ENCODE data around the gene UBR4. TPM values are rescaled to one million over a fixed set of nuclear protein-coding genes. Genes with fewer than 3 reads are reported as not detected.
"Not testable (repeated sequence)": the region's sequence is repeated elsewhere in the genome, so short reads cannot be mapped to it uniquely, and the experiment has no call there.

Gene UBR4
- total RNA-seq (100 to 1,000 TPM; 120 to 174 (median 159) TPM), polyA plus RNA-seq (10 to 100 TPM; 18.9 to 27.3 TPM), total RNA-seq (523 reads per million, percentile 98 among the genes with 10 or more reads in this experiment)

DNA sequence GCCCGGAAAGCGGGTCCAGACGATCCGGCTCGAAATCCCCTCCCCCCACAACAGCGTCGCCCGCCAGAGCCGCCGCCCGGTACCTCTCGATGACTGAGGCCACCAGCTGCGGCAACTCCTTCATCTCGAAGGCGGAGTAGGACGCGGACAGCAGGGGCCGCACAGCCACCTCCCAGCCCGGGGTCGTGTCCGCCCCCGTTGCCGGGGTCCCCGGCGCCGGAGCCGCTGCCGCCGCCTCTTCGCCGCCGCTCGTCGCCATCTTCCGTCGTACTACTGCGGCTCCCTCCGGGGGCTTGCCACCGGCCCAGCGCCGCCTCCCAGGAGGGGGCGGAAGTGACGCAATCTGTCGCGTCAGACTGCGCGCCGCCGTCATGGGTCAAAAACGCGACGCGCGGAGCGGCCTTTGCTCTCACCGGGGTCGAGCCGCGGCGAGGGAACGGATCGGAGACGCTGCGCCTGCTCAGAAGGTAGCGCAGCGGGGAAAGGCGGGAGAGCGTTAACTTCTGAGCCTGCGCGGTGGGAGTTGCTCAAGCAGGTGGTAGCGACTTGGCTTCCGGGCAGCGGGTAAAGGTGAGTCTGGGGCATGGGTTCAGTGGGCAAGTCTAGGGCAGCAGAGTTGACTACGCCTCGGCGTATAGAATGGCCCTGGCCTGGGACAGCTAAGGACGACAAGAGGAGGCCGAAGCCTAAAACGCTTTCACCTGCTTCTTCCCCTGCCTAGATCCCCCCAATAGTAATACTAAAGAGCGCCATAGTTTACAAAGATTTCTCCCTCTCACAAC, at the start of gene UBR4:
Gene UBR4, minus strand, starts transcription at position 277 of the 782 bp plus-strand sequence. Its CDS starts 18 bp downstream, at position 259.
- intact Hi-C loops (cut with micrococcal nuclease): loop anchor here (1.0 to 10.0 kb wide), 12 partner anchors 29 to 1297 kb away; partner anchors contain the start of genes ALDH4A1 (in 2 of the 2), EMC1 (in 2 of the 2), MRTO4 (in 2 of the 2) and AKR7A2 (in 1 of the 2)
- H3K27me3 Mint-ChIP-seq: peaks cover 0 to 2% (median 0%) of the 10 kb centered on the region in 5 donors

GRCh38 chr1:19258353-19258752, 48.3 kb upstream of the UBR4 start:
- Histone ChIP-seq H3K36me3 (ENCODE audit: control insufficient read depth in 2 of 3, insufficient read depth in 3 of 3, low read length in 3 of 3) (peaks cover 0 to 69% (median 0%) of the 10 kb centered on the region in 3 experiments), H3K4me1 (ENCODE audit: control insufficient read depth in 2 of 2, insufficient read depth in 2 of 2, low read length in 2 of 2) (peaks cover 2 to 7% of the 10 kb centered on the region in 2 donors), H3K4me3 (ENCODE audit: low read length) (no peak overlapping the region), H3K9me3 (ENCODE audit: control insufficient read depth in 2 of 3, low read length in 3 of 3) (no peaks in the 10 kb centered on the region), H3K27ac (ENCODE audit: low read depth, low read length) (no peak overlapping the region), H3K27me3 (ENCODE audit: control insufficient read depth in 2 of 2, insufficient read depth in 2 of 2, low read length in 2 of 2) (no peaks in the 10 kb centered on the region)
- no peaks in the 10 kb centered on the region for H3K9me3 Mint-ChIP-seq
- no peak overlapping the region for H3K27ac Mint-ChIP-seq
- ATAC-seq: no peak
- peaks cover 5 to 15% (median 10%) of the 10 kb centered on the region in 7 donors for H3K4me1 Mint-ChIP-seq
- no peaks in the 10 kb centered on the region for H3K27me3 Mint-ChIP-seq
- ChIA-PET CTCF (no interaction called here), POLR2A (no interaction called here)
- no peak overlapping the region for H3K4me3 Mint-ChIP-seq
- peaks cover 0 to 19% (median 4%) of the 10 kb centered on the region in 5 donors for H3K36me3 Mint-ChIP-seq
- intact Hi-C loops (cut with micrococcal nuclease): no loop called here
- DNase-seq: no peak

More for the DNA sequence above, at the start of gene UBR4:
- Histone ChIP-seq H3K36me3 (ENCODE audit: control insufficient read depth in 2 of 3, insufficient read depth in 3 of 3, low read length in 3 of 3) (peaks cover 0 to 4% (median 0%) of the 10 kb centered on the region in 3 experiments), H3K9me3 (ENCODE audit: control insufficient read depth in 2 of 3, low read length in 3 of 3) (no peaks in the 10 kb centered on the region), H3K27ac (ENCODE audit: low read depth, low read length) (peak within 1 kb of the TSS; percentile 85), H3K4me1 (ENCODE audit: control insufficient read depth in 2 of 2, insufficient read depth in 2 of 2, low read length in 2 of 2) (peaks cover 24 to 38% of the 10 kb centered on the region in 2 donors), H3K27me3 (ENCODE audit: control insufficient read depth in 2 of 2, insufficient read depth in 2 of 2, low read length in 2 of 2) (no peaks in the 10 kb centered on the region), H3K4me3 (ENCODE audit: low read length) (peak within 1 kb of the TSS; percentile 60)
- ChIA-PET CTCF (interaction anchor here (1.0 kb wide), 1 partner anchor 441 kb away, joined by 3 read pairs; no protein-coding TSS in a partner anchor), POLR2A (interaction anchor here (0.6 to 1.6 kb wide), 6 partner anchors 9 to 302 kb away, joined by 3 to 7 read pairs (median 3); partner anchors contain the start of genes EMC1 and MRTO4)
- Mint-ChIP-seq H3K36me3 (peaks cover 0 to 15% (median 0%) of the 10 kb centered on the region in 5 donors), H3K4me3 (peak within 1 kb of the TSS; percentile 83 to 98 (median 94)), H3K27ac (peak within 1 kb of the TSS; percentile 94 to 99 (median 97)), H3K9me3 (no peaks in the 10 kb centered on the region), H3K4me1 (peaks cover 49 to 87% (median 82%) of the 10 kb centered on the region in 7 donors)
- peak; percentile 95 to 97 (median 96) for DNase-seq
- peak; percentile 95 for ATAC-seq

GRCh38 chr1:19257178-19257914, 47.3 kb upstream of the UBR4 start:
- H3K4me3 Mint-ChIP-seq: no peak overlapping the region
- Histone ChIP-seq H3K27me3 (ENCODE audit: control insufficient read depth in 2 of 2, insufficient read depth in 2 of 2, low read length in 2 of 2) (no peaks in the 10 kb centered on the region), H3K4me1 (ENCODE audit: control insufficient read depth in 2 of 2, insufficient read depth in 2 of 2, low read length in 2 of 2) (peaks cover 12 to 15% of the 10 kb centered on the region in 2 donors), H3K4me3 (ENCODE audit: low read length) (no peak overlapping the region), H3K27ac (ENCODE audit: low read depth, low read length) (no peak overlapping the region), H3K9me3 (ENCODE audit: control insufficient read depth in 2 of 3, low read length in 3 of 3) (no peaks in the 10 kb centered on the region), H3K36me3 (ENCODE audit: control insufficient read depth in 2 of 3, insufficient read depth in 3 of 3, low read length in 3 of 3) (peaks cover 0 to 69% (median 0%) of the 10 kb centered on the region in 3 experiments)
- peaks cover 12 to 22% (median 18%) of the 10 kb centered on the region in 7 donors for H3K4me1 Mint-ChIP-seq
- H3K27ac Mint-ChIP-seq: peak overlapping the region in 3 of 9 donors; percentile 21 to 75 (median 53)
- H3K36me3 Mint-ChIP-seq: peaks cover 0 to 19% (median 4%) of the 10 kb centered on the region in 5 donors
- ATAC-seq: no peak
- ChIA-PET POLR2A (no interaction called here), CTCF (no interaction called here)
- intact Hi-C loops (cut with micrococcal nuclease): no loop called here
- H3K27me3 Mint-ChIP-seq: no peaks in the 10 kb centered on the region
- no peak for DNase-seq
- H3K9me3 Mint-ChIP-seq: no peaks in the 10 kb centered on the region

DNA sequence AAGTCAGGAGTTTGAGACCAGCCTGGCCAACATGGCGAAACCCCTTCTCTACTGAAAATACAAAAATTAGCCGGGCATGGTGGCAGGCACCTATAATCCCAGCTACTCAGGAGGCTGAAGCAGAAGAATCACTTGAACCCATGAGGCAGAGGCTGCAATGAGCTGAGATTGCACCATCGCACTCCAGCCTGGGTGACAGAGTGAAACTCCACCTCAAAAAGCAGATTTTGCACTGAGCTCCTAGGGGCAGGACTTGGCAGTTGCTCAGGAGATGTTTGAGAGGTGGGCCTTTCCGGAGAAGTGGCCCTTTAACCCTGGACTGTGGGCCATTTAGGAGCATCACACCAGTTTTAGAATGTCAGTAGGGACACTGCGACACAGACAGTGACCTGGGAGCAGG, 46.2 kb upstream of the UBR4 start:
- DNase-seq; H3K4me3 ChIP-seq (ENCODE audit: low read length); H3K27ac ChIP-seq (ENCODE audit: low read depth, low read length); H3K27me3 Mint-ChIP-seq; H3K9me3 ChIP-seq (ENCODE audit: control insufficient read depth in 2 of 3, low read length in 3 of 3); POLR2A ChIA-PET; H3K27me3 ChIP-seq (ENCODE audit: control insufficient read depth in 2 of 2, insufficient read depth in 2 of 2, low read length in 2 of 2); H3K27ac Mint-ChIP-seq; CTCF ChIA-PET; ATAC-seq; H3K9me3 Mint-ChIP-seq; intact Hi-C loops (cut with micrococcal nuclease); H3K4me3 Mint-ChIP-seq: not testable (repeated sequence)
- H3K4me1 Mint-ChIP-seq: peaks cover 12 to 29% (median 22%) of the 10 kb centered on the region in 7 donors
- H3K36me3 Mint-ChIP-seq: peaks cover 0 to 19% (median 4%) of the 10 kb centered on the region in 5 donors
- Histone ChIP-seq H3K4me1 (ENCODE audit: control insufficient read depth in 2 of 2, insufficient read depth in 2 of 2, low read length in 2 of 2) (peaks cover 17 to 21% of the 10 kb centered on the region in 2 donors), H3K36me3 (ENCODE audit: control insufficient read depth in 2 of 3, insufficient read depth in 3 of 3, low read length in 3 of 3) (peaks cover 0 to 72% (median 0%) of the 10 kb centered on the region in 3 experiments)

DNA sequence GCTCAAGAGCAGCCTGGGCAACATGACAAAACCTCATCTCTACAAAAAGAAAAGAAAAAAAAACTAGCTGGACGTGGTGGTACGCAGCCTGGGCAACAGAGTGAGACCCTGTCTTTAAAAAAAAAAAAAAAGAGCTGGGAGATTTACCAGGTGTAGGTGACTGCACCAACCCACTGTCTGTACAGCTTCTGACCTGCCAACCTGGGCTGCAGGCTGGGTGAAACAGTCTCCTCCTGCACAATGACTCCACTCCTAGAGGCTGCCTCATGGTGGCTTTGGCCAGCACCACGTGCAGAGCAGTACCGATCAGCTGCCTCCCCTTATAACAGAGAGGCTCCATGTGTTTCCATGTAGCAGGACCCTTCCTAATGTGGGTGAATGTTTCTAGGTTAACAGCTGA, 45.2 kb upstream of the UBR4 start:
- peaks cover 25 to 28% of the 10 kb centered on the region in 2 donors for H3K4me1 ChIP-seq (ENCODE audit: control insufficient read depth in 2 of 2, insufficient read depth in 2 of 2, low read length in 2 of 2)
- H3K36me3 Mint-ChIP-seq: peaks cover 0 to 19% (median 4%) of the 10 kb centered on the region in 5 donors
- intact Hi-C loops (cut with micrococcal nuclease): no loop called here
- peak overlapping the region in 1 of 9 donors; percentile 23 for H3K27ac Mint-ChIP-seq
- H3K4me3 Mint-ChIP-seq: no peak overlapping the region
- H3K9me3 Mint-ChIP-seq: peaks cover 0 to 1% (median 0%) of the 10 kb centered on the region in 11 donors
- POLR2A ChIA-PET: no interaction called here
- DNase-seq (no peak), ATAC-seq (no peak)
- no peaks in the 10 kb centered on the region for H3K27me3 ChIP-seq (ENCODE audit: control insufficient read depth in 2 of 2, insufficient read depth in 2 of 2, low read length in 2 of 2)
- no peak overlapping the region for H3K27ac ChIP-seq (ENCODE audit: low read depth, low read length)
- H3K36me3 ChIP-seq (ENCODE audit: control insufficient read depth in 2 of 3, insufficient read depth in 3 of 3, low read length in 3 of 3): peaks cover 0 to 68% (median 0%) of the 10 kb centered on the region in 3 experiments
- H3K4me1 Mint-ChIP-seq: peaks cover 15 to 38% (median 31%) of the 10 kb centered on the region in 7 donors
- H3K4me3 ChIP-seq (ENCODE audit: low read length): no peak overlapping the region
- H3K27me3 Mint-ChIP-seq: no peaks in the 10 kb centered on the region
- CTCF ChIA-PET: no interaction called here
- H3K9me3 ChIP-seq (ENCODE audit: control insufficient read depth in 2 of 3, low read length in 3 of 3): no peaks in the 10 kb centered on the region

- peaks cover 26 to 30% of the 10 kb centered on the region in 2 donors for H3K4me1 ChIP-seq (ENCODE audit: control insufficient read depth in 2 of 2, insufficient read depth in 2 of 2, low read length in 2 of 2)
- H3K9me3 Mint-ChIP-seq: peaks cover 0 to 1% (median 0%) of the 10 kb centered on the region in 11 donors
- peaks cover 20 to 46% (median 34%) of the 10 kb centered on the region in 7 donors for H3K4me1 Mint-ChIP-seq
- H3K9me3 ChIP-seq (ENCODE audit: control insufficient read depth in 2 of 3, low read length in 3 of 3): no peaks in the 10 kb centered on the region
- H3K4me3 Mint-ChIP-seq: no peak overlapping the region
- H3K27ac ChIP-seq (ENCODE audit: low read depth, low read length): no peak overlapping the region
- intact Hi-C loops (cut with micrococcal nuclease): no loop called here
- H3K36me3 Mint-ChIP-seq: peaks cover 0 to 14% (median 0%) of the 10 kb centered on the region in 5 donors
- H3K4me3 ChIP-seq (ENCODE audit: low read length): no peak overlapping the region
- no peak for ATAC-seq
- H3K27me3 Mint-ChIP-seq: no peaks in the 10 kb centered on the region
- POLR2A ChIA-PET: no interaction called here
- H3K36me3 ChIP-seq (ENCODE audit: control insufficient read depth in 2 of 3, insufficient read depth in 3 of 3, low read length in 3 of 3): peaks cover 0 to 59% (median 0%) of the 10 kb centered on the region in 3 experiments
- peak overlapping the region in 1 of 9 donors; percentile 91 for H3K27ac Mint-ChIP-seq
- H3K27me3 ChIP-seq (ENCODE audit: control insufficient read depth in 2 of 2, insufficient read depth in 2 of 2, low read length in 2 of 2): no peaks in the 10 kb centered on the region
- CTCF ChIA-PET: interaction anchor here (0.6 to 1.4 kb wide), 2 partner anchors 17 to 125 kb away, joined by 3 read pairs; no protein-coding TSS in a partner anchor
- DNase-seq: no peak
Measured at GRCh38 chr1:19254416-19254815, 44.4 kb upstream of the UBR4 start.

Measured in naive thymus-derived CD4-positive, alpha-beta T cell (primary cell).